Endodermal cell (in vitro differentiated cells): ENCODE data around the gene NFIC. TPM values are rescaled to one million over a fixed set of nuclear protein-coding genes. Genes with fewer than 3 reads are reported as not detected.

Experiments
- DNase-seq: peaks from one replicate; pipeline ENCODE4 v3.0.0-alpha.2; 2017
- H3K27ac ChIP-seq: 2 replicates; pipeline ENCODE4 v1.5.1; 2013; ENCODE audit warnings: mild to moderate bottlenecking, low read depth, low read length, moderate library complexity
- H3K27me3 ChIP-seq: 2 replicates; pipeline ENCODE4 v1.6.1; 2013; ENCODE audit warnings: mild to moderate bottlenecking, low read length, moderate library complexity; ENCODE audit not compliant: insufficient read depth, control insufficient read depth, poor library complexity, severe bottlenecking
- H3K36me3 ChIP-seq: 2 replicates; pipeline ENCODE4 v1.7.0; 2013; ENCODE audit warnings: mild to moderate bottlenecking, low read length, moderate library complexity; ENCODE audit not compliant: control insufficient read depth, insufficient read depth
- H3K4me1 ChIP-seq: one replicate; pipeline ENCODE4 v1.7.0; 2013; ENCODE audit warnings: low read length; ENCODE audit not compliant: control insufficient read depth, insufficient read depth
- H3K4me3 ChIP-seq: 2 replicates; pipeline ENCODE4 v1.5.1; 2013; ENCODE audit warnings: mild to moderate bottlenecking, low read length, moderate library complexity
- H3K9ac ChIP-seq: 2 replicates; pipeline ENCODE4 v1.6.1; 2013; ENCODE audit warnings: mild to moderate bottlenecking, low read length, moderate library complexity; ENCODE audit not compliant: poor library complexity, severe bottlenecking; ENCODE audit errors: extremely low read depth
- H3K9me3 ChIP-seq: 2 replicates; pipeline ENCODE4 v1.6.1; 2013; ENCODE audit warnings: mild to moderate bottlenecking, low read length, moderate library complexity; ENCODE audit not compliant: control insufficient read depth
- H3K27ac Mint-ChIP-seq: 2 replicates; pipeline ENCODE4 v1.8.0; 2020; ENCODE audit warnings: mixed read lengths
- H3K27me3 Mint-ChIP-seq: 2 replicates; pipeline ENCODE4 v1.8.0; 2021; ENCODE audit warnings: mild to moderate bottlenecking, mixed read lengths; ENCODE audit not compliant: insufficient read depth
- H3K36me3 Mint-ChIP-seq: 2 replicates; pipeline ENCODE4 v1.8.0; 2020; ENCODE audit warnings: low read depth, mixed read lengths
- H3K4me1 Mint-ChIP-seq: 2 replicates; pipeline ENCODE4 v1.8.0; 2020; ENCODE audit warnings: mixed read lengths
- H3K4me3 Mint-ChIP-seq: 2 replicates; pipeline ENCODE4 v1.8.0; 2020; ENCODE audit warnings: mild to moderate bottlenecking, moderate library complexity, mixed read lengths
- H3K9me3 Mint-ChIP-seq: 2 replicates; pipeline ENCODE4 v1.8.0; 2020; ENCODE audit warnings: mild to moderate bottlenecking, mixed read lengths
- CTCF ChIP-seq: fragments of 200-600 bp; sonication (generic); conservative IDR thresholded peaks from 2 replicates; pipeline ENCODE4 v1.5.0; 2021; ENCODE audit warnings: antibody characterized with exemption, mild to moderate bottlenecking
- WGBS, 2 experiments: methylation state at CpG; one replicate each; pipeline versions ENCODE4 v1.1.5 to v1.1.7; 2013; ENCODE audit warnings: missing lambda C conversion rate in 2 of 2, mixed read lengths in 1 of 2; ENCODE audit not compliant: insufficient coverage in 1 of 2, insufficient read length in 1 of 2; 5-methylcytosine and 5-hydroxymethylcytosine counted together
- total RNA-seq, 2 donors: library from RNA; stranded (reverse); fragmentation: NEBNext Ultra II Directional in 1 of 2; extraction: Animal tissue kit (Norgen Biotek cat#: 25700) in 1 of 2; gene quantifications; 2 replicates in 1 of 2; 3 replicates in 1 of 2; pipeline ENCODE4 v1.2.1, GENCODE V29; 2021

NFIC gene
- total RNA-seq, 2 donors from 2014 or later = 5.2 to 6.6 TPM

- Mint-ChIP-seq H3K36me3 (no peaks in the 10 kb centered on the region), H3K4me3 (no peak overlapping the region), H3K9me3 (no peaks in the 10 kb centered on the region), H3K27ac (no peak overlapping the region), H3K4me1 (no peaks in the 10 kb centered on the region), H3K27me3 (peaks cover 96% of the 10 kb centered on the region)
- Histone ChIP-seq H3K4me3 (no peak overlapping the region), H3K27me3 (peaks cover 97% of the 10 kb centered on the region), H3K27ac (no peak overlapping the region), H3K9me3 (no peaks in the 10 kb centered on the region), H3K36me3 (no peaks in the 10 kb centered on the region), H3K4me1 (no peaks in the 10 kb centered on the region), H3K9ac (no peak overlapping the region)
- 17 to 63% methylated on average over 2 to 5 of the region's 5 CpGs for WGBS, 2 experiments
- TF ChIP-seq CTCF = no peak
- DNase-seq = no peak
These were observed 2.0 kb downstream of the NFIC start for GRCh38 chr19:3368441-3368795.

GRCh38 chr19:3368848-3369336 is 2.5 kb downstream of the NFIC start:
- H3K9me3 ChIP-seq = no peaks in the 10 kb centered on the region
- Mint-ChIP-seq H3K4me3 (peak overlapping the region; percentile 38), H3K4me1 (no peaks in the 10 kb centered on the region), H3K9me3 (no peaks in the 10 kb centered on the region), H3K27me3 (peaks cover 96% of the 10 kb centered on the region), H3K27ac (no peak overlapping the region), H3K36me3 (no peaks in the 10 kb centered on the region)
- no peak overlapping the region for H3K27ac ChIP-seq
- DNase-seq = peak; percentile 59
- no peak overlapping the region for H3K9ac ChIP-seq
- 39 to 52% methylated on average over 3 of the region's 4 CpGs for WGBS, 2 experiments
- no peaks in the 10 kb centered on the region for H3K4me1 ChIP-seq
- H3K27me3 ChIP-seq = peaks cover 96% of the 10 kb centered on the region
- no peak for TF ChIP-seq CTCF
- H3K36me3 ChIP-seq = no peaks in the 10 kb centered on the region
- no peak overlapping the region for H3K4me3 ChIP-seq

- H3K4me3 Mint-ChIP-seq = peak overlapping the region; percentile 38
- Histone ChIP-seq H3K4me3 (no peak overlapping the region), H3K27ac (no peak overlapping the region), H3K36me3 (no peaks in the 10 kb centered on the region), H3K27me3 (peaks cover 94% of the 10 kb centered on the region), H3K9ac (no peak overlapping the region), H3K9me3 (no peaks in the 10 kb centered on the region), H3K4me1 (no peaks in the 10 kb centered on the region)
- DNase-seq = peak; percentile 73
- TF ChIP-seq CTCF = peak; percentile 53
- no peak overlapping the region for H3K27ac Mint-ChIP-seq
- WGBS, 2 experiments = 2 to 12% methylated on average over 24 to 41 of the region's 42 CpGs
- H3K27me3 Mint-ChIP-seq = peaks cover 96% of the 10 kb centered on the region
- no peaks in the 10 kb centered on the region for H3K9me3 Mint-ChIP-seq
- no peaks in the 10 kb centered on the region for H3K4me1 Mint-ChIP-seq
- H3K36me3 Mint-ChIP-seq = no peaks in the 10 kb centered on the region
These were observed 3.2 kb downstream of the NFIC start for GRCh38 chr19:3369337-3370213.
